ENCODE results near the gene C3orf49. TPM values are rescaled to one million over a fixed set of nuclear protein-coding genes. Genes with fewer than 3 reads are reported as not detected.

C3orf49 gene
- total RNA-seq, 1 experiment from 2014 or later, result not detected

DNA sequence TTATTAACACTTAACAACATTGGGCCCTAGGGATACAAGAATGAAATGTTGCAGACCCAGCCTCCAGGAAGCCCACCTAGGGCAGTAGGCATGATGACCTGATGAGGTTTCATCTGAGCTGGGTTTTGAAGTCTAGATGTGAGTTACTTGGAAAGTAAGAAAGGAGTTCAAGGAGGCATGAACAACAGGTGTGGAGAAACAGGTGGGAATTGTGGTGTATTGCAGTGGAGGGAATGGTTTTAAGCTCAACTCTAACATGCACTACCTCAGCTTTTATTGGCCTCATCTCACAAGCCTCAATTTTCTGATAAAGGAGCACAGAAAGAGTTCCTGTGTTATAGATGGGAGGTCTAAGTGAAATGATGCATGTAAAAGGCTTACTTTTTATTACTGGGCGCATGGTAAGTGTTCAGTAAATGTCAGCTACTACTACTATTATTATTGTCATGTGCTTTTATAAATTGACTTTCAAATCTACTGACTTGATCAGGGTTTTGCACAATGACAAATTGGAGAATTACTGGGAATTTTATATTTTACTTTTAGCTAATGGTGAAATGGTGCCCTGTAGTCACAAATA lies 73.8 kb downstream of the C3orf49 start:
- intact Hi-C loops (cut with micrococcal nuclease), result no loop called here
- no peak for DNase-seq
- BruUV-seq (replicated peaks), result no TSS peak
- Histone ChIP-seq H3K79me2 (ENCODE audit: low read length) (no peaks in the 10 kb centered on the region), H3K27me3 (ENCODE audit: low read length) (no peaks in the 10 kb centered on the region), H3K9ac (ENCODE audit: low read length) (no peak overlapping the region), H3K9me2 (replicated peaks; ENCODE audit: low read length) (no peaks in the 10 kb centered on the region), H3F3A (ENCODE audit: low read length, unreplicated experiment) (no peaks in the 10 kb centered on the region), H4K20me1 (ENCODE audit: low read length) (no peaks in the 10 kb centered on the region), H2AFZ (ENCODE audit: low read length) (no peak overlapping the region), H3K4me2 (ENCODE audit: low read length) (no peak overlapping the region), H3K27ac (ENCODE audit: low read length) (no peak overlapping the region), H3K9me3 (ENCODE audit: low read length) (no peaks in the 10 kb centered on the region), H3K36me3 (ENCODE audit: low read depth, low read length) (no peaks in the 10 kb centered on the region), H3K4me1 (ENCODE audit: insufficient read depth, low read length) (no peaks in the 10 kb centered on the region), H3K4me3 (ENCODE audit: low read length) (no peak overlapping the region)
- ATAC-seq, result no peak
- ChIA-PET CTCF (no interaction called here), POLR2A (ENCODE audit: unreplicated experiment) (no interaction called here)
- TF ChIP-seq, protein P1, sequence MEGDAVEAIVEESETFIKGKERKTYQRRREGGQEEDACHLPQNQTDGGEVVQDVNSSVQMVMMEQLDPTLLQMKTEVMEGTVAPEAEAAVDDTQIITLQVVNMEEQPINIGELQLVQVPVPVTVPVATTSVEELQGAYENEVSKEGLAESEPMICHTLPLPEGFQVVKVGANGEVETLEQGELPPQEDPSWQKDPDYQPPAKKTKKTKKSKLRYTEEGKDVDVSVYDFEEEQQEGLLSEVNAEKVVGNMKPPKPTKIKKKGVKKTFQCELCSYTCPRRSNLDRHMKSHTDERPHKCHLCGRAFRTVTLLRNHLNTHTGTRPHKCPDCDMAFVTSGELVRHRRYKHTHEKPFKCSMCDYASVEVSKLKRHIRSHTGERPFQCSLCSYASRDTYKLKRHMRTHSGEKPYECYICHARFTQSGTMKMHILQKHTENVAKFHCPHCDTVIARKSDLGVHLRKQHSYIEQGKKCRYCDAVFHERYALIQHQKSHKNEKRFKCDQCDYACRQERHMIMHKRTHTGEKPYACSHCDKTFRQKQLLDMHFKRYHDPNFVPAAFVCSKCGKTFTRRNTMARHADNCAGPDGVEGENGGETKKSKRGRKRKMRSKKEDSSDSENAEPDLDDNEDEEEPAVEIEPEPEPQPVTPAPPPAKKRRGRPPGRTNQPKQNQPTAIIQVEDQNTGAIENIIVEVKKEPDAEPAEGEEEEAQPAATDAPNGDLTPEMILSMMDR (conservative IDR thresholded peaks at IDR 0.05; ENCODE audit: low read depth, low read length), result no peak
- TF ChIP-seq EZH2 (IDR thresholded peaks at IDR 0.05; ENCODE audit: low read length, unreplicated experiment) (no peak), EZH2phosphoT487 (IDR thresholded peaks at IDR 0.05; ENCODE audit: borderline replicate concordance, low read length) (no peak)

DNA sequence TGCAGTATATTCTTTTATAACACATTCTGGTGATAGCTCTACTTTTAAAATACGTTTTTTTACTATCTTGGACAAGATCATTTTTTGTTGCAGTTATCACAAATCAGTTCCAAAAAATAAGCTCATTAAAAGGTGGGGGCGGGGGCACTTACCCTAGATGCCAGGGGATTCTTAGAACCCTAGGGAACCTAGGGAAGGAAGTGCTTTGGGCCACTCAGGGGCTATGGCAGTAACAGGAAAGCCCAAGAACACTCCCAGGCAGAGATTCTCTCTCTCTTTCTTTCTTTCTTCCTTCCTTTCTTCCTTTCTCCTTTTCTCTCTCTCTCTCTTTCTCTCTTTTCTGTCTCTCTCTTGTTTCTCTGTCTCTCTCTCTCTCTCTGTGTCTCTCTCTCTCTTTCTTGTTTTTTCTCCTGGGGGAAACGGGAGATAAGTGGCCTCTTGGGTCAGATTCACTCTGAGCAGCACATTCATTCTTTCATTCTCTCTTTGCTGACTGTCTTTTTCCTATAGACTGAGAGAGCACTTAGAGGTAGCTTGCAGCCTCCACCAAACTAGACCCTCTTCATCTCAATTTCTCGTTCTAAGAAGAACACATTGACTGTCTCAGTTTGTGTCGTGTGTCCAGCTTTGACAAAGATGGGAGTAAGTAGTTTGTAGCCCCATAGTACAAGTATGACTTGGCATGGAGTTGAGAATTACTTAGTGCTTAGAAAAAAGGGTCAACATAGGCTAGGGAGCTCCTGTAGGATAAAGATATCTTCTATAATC lies 76.5 kb downstream of the C3orf49 start:
- no peak overlapping the region for H2AFZ ChIP-seq (ENCODE audit: low read length)
- H3K9me2 ChIP-seq (replicated peaks; ENCODE audit: low read length), result no peaks in the 10 kb centered on the region
- no peak overlapping the region for H3K9ac ChIP-seq (ENCODE audit: low read length)
- H3K36me3 ChIP-seq (ENCODE audit: low read depth, low read length), result no peaks in the 10 kb centered on the region
- TF ChIP-seq, protein P1 (conservative IDR thresholded peaks at IDR 0.05; ENCODE audit: low read depth, low read length), result no peak
- TF ChIP-seq EZH2 (IDR thresholded peaks at IDR 0.05; ENCODE audit: low read length, unreplicated experiment) (no peak), EZH2phosphoT487 (IDR thresholded peaks at IDR 0.05; ENCODE audit: borderline replicate concordance, low read length) (no peak)
- intact Hi-C loops (cut with micrococcal nuclease), result no loop called here
- ATAC-seq (no peak), DNase-seq (no peak)
- no peaks in the 10 kb centered on the region for H3K9me3 ChIP-seq (ENCODE audit: low read length)
- BruUV-seq (replicated peaks), result no TSS peak
- no peaks in the 10 kb centered on the region for H3K79me2 ChIP-seq (ENCODE audit: low read length)
- no peak overlapping the region for H3K4me2 ChIP-seq (ENCODE audit: low read length)
- POLR2A ChIA-PET (ENCODE audit: unreplicated experiment), result interaction anchor here (0.6 kb wide), 1 partner anchor 19 kb away, joined by 19 read pairs; no protein-coding TSS in a partner anchor
- H3K27me3 ChIP-seq (ENCODE audit: low read length), result no peaks in the 10 kb centered on the region
- no peak overlapping the region for H3K27ac ChIP-seq (ENCODE audit: low read length)
- CTCF ChIA-PET, result no interaction called here
- no peak overlapping the region for H3K4me3 ChIP-seq (ENCODE audit: low read length)
- H3K4me1 ChIP-seq (ENCODE audit: insufficient read depth, low read length), result no peaks in the 10 kb centered on the region
- no peaks in the 10 kb centered on the region for H3F3A ChIP-seq (ENCODE audit: low read length, unreplicated experiment)
- H4K20me1 ChIP-seq (ENCODE audit: low read length), result no peaks in the 10 kb centered on the region

Measured in PC-3 (cell line).